ENCODE results near the gene ALPG.

DNA sequence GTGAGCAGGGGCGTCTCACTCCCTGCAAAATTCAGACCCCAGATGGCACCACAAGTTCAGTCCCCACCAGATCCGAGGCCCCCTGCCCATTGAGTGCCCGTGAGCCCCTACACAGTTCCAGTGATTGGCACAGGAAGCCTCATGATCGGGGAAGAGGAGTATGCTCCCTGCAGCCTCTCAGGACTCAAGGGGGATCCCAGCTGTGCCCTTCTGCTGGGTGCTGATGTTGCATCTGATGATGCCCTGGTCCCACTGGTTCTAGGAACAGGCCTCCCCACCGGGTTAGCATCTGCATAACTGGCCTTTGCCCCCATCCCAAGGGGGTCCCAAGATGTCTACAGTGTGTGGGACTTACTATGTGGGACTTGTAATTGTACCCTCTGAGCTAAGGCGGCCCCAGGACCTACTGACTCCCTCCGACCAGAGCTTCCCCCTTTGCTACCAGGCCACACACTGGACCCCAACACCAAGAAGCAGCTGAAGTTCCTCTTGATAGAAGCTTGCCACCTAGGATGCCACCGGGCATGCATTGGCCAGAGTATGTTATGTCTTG lies 8.6 kb downstream of the ALPG start:
- TF ChIP-seq, protein P1, sequence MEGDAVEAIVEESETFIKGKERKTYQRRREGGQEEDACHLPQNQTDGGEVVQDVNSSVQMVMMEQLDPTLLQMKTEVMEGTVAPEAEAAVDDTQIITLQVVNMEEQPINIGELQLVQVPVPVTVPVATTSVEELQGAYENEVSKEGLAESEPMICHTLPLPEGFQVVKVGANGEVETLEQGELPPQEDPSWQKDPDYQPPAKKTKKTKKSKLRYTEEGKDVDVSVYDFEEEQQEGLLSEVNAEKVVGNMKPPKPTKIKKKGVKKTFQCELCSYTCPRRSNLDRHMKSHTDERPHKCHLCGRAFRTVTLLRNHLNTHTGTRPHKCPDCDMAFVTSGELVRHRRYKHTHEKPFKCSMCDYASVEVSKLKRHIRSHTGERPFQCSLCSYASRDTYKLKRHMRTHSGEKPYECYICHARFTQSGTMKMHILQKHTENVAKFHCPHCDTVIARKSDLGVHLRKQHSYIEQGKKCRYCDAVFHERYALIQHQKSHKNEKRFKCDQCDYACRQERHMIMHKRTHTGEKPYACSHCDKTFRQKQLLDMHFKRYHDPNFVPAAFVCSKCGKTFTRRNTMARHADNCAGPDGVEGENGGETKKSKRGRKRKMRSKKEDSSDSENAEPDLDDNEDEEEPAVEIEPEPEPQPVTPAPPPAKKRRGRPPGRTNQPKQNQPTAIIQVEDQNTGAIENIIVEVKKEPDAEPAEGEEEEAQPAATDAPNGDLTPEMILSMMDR (IDR thresholded peaks at IDR 0.05): no peak
- TF ChIP-seq EZH2 (IDR thresholded peaks at IDR 0.05; ENCODE audit: borderline replicate concordance, insufficient read depth, low read depth, low read length, poor library complexity, severe bottlenecking): no peak
